Keratinocyte (primary cell): ENCODE measurements around the gene SLC1A3.

Experiments
- EZH2 ChIP-seq: IDR thresholded peaks from one replicate; pipeline ENCODE4 v1.6.1; 2012; ENCODE audit warnings: inconsistent platforms, mild to moderate bottlenecking, low read length, moderate library complexity
- TF ChIP-seq, protein P1 (sequence below), 3 experiments: IDR thresholded peaks in 1 of 3; conservative IDR thresholded peaks in 1 of 3; optimal IDR thresholded peaks in 1 of 3; 2 replicates in 2 of 3; 3 replicates in 1 of 3; pipeline versions ENCODE3 to v1.5.1; 2011; ENCODE audit warnings: low read length in 3 of 3, mild to moderate bottlenecking in 3 of 3, moderate library complexity in 2 of 3, control low read depth in 1 of 3, inconsistent platforms in 1 of 3; ENCODE audit not compliant: insufficient read depth in 2 of 3; ENCODE audit errors: extremely low read depth in 1 of 3

DNA sequence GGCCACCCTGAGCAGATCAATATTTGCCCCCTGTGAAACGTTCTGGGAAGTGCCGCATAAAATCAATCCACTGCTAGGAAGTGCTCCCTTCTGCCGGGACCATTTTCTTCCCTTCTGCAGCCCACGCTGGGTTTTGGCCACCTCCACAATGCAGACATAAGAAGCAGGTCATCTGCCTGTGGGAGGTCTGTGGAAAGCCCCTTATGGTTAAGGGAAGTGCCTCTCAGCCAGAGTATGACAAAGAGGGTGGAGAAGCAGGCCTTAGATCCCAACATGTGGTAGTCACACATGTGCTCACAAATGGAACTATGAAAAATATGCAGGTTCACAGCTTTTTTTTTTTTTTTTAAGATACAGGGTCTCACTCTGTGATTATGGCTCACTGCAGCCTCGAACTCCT is 82.8 kb downstream of the SLC1A3 start:
- TF ChIP-seq, protein P1, sequence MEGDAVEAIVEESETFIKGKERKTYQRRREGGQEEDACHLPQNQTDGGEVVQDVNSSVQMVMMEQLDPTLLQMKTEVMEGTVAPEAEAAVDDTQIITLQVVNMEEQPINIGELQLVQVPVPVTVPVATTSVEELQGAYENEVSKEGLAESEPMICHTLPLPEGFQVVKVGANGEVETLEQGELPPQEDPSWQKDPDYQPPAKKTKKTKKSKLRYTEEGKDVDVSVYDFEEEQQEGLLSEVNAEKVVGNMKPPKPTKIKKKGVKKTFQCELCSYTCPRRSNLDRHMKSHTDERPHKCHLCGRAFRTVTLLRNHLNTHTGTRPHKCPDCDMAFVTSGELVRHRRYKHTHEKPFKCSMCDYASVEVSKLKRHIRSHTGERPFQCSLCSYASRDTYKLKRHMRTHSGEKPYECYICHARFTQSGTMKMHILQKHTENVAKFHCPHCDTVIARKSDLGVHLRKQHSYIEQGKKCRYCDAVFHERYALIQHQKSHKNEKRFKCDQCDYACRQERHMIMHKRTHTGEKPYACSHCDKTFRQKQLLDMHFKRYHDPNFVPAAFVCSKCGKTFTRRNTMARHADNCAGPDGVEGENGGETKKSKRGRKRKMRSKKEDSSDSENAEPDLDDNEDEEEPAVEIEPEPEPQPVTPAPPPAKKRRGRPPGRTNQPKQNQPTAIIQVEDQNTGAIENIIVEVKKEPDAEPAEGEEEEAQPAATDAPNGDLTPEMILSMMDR (optimal IDR thresholded peaks at IDR 0.05 in 1 of 3, IDR thresholded peaks at IDR 0.05 in 1 of 3, conservative IDR thresholded peaks at IDR 0.05 in 1 of 3; ENCODE audit: extremely low read depth in 1 of 3, insufficient read depth in 2 of 3, low read length in 3 of 3) = no peak
- TF ChIP-seq EZH2 = no peak
